Bronchial epithelial cell (primary cell): ENCODE results near the gene ZNF2. TPM values are rescaled to one million over a fixed set of nuclear protein-coding genes. Genes with fewer than 3 reads are reported as not detected.

ENCODE experiments used
- DNase-seq: peaks from one replicate; pipeline ENCODE4 v3.0.0-alpha.2; 2010; ENCODE audit warnings: low read depth
- FAIRE-seq: peaks from 2 replicates; lab custom pipeline; 2011; peaks lifted over from hg19 to GRCh38; lab: Jason Lieb, UNC
- H3K27me3 ChIP-seq: 2 replicates; pipeline ENCODE4 v1.5.1; 2011; ENCODE audit warnings: low read length; ENCODE audit not compliant: control insufficient read depth, insufficient read depth
- H3K36me3 ChIP-seq: 2 replicates; pipeline ENCODE4 v1.5.1; 2011; ENCODE audit warnings: low read length; ENCODE audit not compliant: control insufficient read depth, insufficient read depth
- H3K4me3 ChIP-seq: 2 replicates; pipeline ENCODE4 v1.5.1; 2011; ENCODE audit warnings: mild to moderate bottlenecking, low read depth, low read length, control low read depth
- CTCF ChIP-seq: IDR thresholded peaks from 2 replicates; pipeline ENCODE4 v1.5.1; 2011; ENCODE audit warnings: mild to moderate bottlenecking, moderate library complexity, low read length, control low read depth, inconsistent platforms; ENCODE audit not compliant: insufficient read depth, severe bottlenecking
- total RNA-seq: library from RNA; depleted of rRNA; stranded (reverse); fragments of >200 nt; gene quantifications from 2 replicates; pipeline ENCODE4 v1.2.1, GENCODE V29; 2014

The ZNF2 gene
- total RNA-seq, 1 donor from 2014 or later, result 7.4 TPM

GRCh38 chr2:95231723-95232122, 66.1 kb downstream of the ZNF2 start:
- Histone ChIP-seq H3K4me3 (no peak overlapping the region), H3K27me3 (no peaks in the 10 kb centered on the region), H3K36me3 (no peaks in the 10 kb centered on the region)
- peak; percentile 91 for TF ChIP-seq CTCF
- peak; percentile 74 for DNase-seq
- FAIRE-seq, result no peak

GRCh38 chr2:95232232-95232631, 66.6 kb downstream of the ZNF2 start:
- H3K27me3 ChIP-seq, result no peaks in the 10 kb centered on the region
- H3K36me3 ChIP-seq, result no peaks in the 10 kb centered on the region
- FAIRE-seq (no peak), DNase-seq (no peak)
- H3K4me3 ChIP-seq, result no peak overlapping the region
- no peak for TF ChIP-seq CTCF

Other genes with a start within 250 kb of the ZNF2 start
- 1.1 and 11.0 TPM in 2 replicates for gene MAL, start 140.1 kb upstream of the ZNF2 start, total RNA-seq
- gene MRPS5, start 44.0 kb upstream of the ZNF2 start, total RNA-seq, result 59.5 and 59.8 TPM in 2 replicates
- gene ZNF514, start 6.0 kb upstream of the ZNF2 start, total RNA-seq, result 12.5 and 13.2 TPM in 2 replicates
- 5.8 and 5.9 TPM in 2 replicates for gene ZNF892, start 41.7 kb downstream of the ZNF2 start, total RNA-seq
- gene PROM2, start 108.6 kb downstream of the ZNF2 start, total RNA-seq, result 10.8 and 41.6 TPM in 2 replicates
- under 0.01 and 0.51 TPM in 2 replicates for gene KCNIP3, start 131.5 kb downstream of the ZNF2 start, total RNA-seq
- 33.7 and 34.9 TPM in 2 replicates for gene FAHD2A, start 236.9 kb downstream of the ZNF2 start, total RNA-seq